Stimulated activated CD8-positive, alpha-beta memory T cell treated with anti-CD3 and anti-CD28 coated beads, Interleukin-4, amount 100 ng/mL, for 48 hours (primary cell): ENCODE data around the gene MZT2A.
"Not testable (repeated sequence)": the region's sequence is repeated elsewhere in the genome, so short reads cannot be mapped to it uniquely, and the experiment has no call there.

Experiments used
- DNase-seq: peaks from one replicate; pipeline ENCODE4 v3.0.0-alpha.2; 2020

Gene MZT2A

GRCh38 chr2:131519871-131520470 lies 27.8 kb upstream of the MZT2A start:
- not testable (repeated sequence) for DNase-seq

- no peak for DNase-seq
Observed at GRCh38 chr2:131519466-131519865, 27.3 kb upstream of the MZT2A start.

DNA sequence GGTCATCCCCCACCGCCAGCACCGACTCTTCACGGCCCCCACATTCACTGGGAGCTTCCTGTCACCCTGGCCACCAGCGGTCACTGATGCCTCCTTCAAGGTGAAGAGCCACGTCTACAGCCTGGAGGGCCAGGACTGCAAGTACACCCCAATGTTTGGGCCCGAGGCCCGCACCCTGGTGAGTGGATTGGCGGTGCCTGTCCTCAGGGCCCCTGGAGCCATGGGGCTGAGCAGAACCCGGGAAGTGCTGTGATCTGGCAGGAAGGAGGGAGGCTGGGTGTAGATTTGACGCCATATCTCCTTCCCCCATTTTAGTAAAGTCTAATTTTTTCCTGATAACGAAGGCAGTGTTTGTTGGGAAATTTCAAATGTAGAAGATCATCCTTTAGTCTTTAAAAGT lies 26.3 kb upstream of the MZT2A start:
- not testable (repeated sequence) for DNase-seq

DNA sequence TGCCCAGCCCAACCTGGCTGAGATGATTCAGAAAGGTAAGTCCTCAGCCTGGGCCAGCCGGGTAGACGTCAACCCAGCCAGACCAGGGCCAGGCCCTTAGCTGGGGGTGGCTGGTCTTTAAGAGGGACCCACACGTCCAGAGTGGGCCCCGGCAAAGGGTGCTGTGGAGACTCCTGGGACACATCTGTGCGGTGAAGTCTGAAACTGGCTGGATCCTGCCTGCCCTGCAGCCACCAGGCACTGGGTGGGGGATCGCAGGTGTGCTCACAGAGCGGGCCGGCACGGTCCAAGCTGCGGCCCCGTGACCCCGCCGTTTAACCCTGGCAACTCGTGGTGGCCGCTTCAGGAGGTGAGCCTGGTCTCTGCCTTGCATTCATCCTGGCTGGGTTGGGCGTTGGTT lies 25.7 kb upstream of the MZT2A start:
- not testable (repeated sequence) for DNase-seq

GRCh38 chr2:131517106-131517831 lies 25.1 kb upstream of the MZT2A start:
- no peak for DNase-seq

DNA sequence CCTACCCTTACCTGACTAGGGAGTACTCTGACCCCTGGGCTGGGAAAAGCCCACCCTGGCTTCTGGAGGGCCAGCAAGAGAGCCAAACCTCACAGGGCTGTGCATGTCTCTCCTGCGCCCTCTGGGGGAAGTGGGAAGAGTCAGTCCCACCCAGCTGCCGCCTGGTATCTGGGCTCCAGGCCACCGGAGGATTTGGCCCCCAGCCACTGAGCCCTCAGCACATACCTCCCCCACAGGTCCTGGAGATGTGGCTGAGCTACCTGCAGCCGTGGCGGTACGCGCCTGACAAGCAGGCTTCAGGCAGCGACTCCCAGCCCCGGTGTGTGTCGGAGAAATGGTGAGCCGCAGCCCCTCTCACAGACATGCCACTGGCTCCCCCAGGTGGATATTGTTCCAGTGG lies 24.4 kb upstream of the MZT2A start:
- DNase-seq, result not testable (repeated sequence)

- no peak for DNase-seq
Observed at GRCh38 chr2:131516011-131516410, 23.8 kb upstream of the MZT2A start.

GRCh38 chr2:131515235-131515634 lies 23.0 kb upstream of the MZT2A start:
- DNase-seq, result not testable (repeated sequence)

- not testable (repeated sequence) for DNase-seq
Observed at GRCh38 chr2:131514408-131515166, 22.4 kb upstream of the MZT2A start.

GRCh38 chr2:131511969-131512870 lies 20.0 kb upstream of the MZT2A start:
- DNase-seq, result not testable (repeated sequence)

- not testable (repeated sequence) for DNase-seq
Observed at GRCh38 chr2:131511291-131511968, 19.2 kb upstream of the MZT2A start.

DNA sequence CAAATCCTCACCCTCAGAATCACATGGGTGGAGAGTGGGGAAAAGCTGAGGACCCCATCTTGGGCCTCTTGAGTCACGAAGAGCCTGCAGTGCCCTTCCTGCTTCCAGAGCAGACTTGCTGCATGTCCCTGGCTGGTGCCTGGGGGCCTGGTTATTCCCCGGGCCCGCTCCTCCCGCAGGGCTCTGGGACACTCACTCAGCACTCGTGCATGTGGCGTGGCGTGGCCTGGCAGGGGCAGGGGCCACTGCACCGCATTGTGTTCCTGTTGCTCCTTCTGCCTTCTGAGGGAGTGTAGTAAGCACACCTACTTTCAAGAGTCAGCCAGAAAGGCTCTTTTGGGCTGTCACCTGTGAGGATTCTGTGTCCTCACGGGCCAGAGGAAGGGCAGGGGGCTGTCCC lies 17.4 kb upstream of the MZT2A start:
- DNase-seq, result no peak

DNA sequence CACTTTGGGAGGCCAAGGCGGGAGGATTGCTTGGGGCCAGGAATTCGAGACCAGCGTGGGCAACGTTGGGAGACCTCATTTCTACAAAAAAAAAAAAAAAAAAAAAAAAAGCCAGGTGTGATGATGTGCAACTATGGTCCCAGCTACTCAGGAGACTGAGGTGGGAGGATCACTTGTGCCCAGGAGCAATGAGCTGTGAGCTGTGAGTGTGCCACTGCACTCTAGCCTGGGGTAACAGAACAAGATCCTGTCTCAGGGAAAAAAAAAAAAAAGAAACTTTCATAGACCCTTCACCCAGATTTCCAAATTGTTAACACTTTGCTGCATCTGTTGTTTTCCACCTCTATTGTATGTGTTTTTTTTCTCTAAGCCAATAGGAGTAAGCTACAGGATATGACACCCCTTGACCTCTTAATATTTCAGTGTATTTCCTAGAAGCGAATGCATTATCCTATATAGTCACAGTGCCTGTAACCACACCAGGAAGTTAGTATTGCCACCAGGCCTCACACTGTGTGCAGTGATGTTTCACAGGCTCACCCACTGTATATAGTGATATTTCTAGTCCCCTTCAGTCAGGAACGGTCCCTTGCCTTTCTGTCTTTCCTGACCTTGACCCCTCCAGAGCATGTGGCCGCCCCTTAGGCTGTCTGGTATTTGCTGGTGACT lies 12.0 kb upstream of the MZT2A start:
- DNase-seq, result not testable (repeated sequence)

- not testable (repeated sequence) for DNase-seq
Observed at GRCh38 chr2:131503587-131503986, 11.4 kb upstream of the MZT2A start.

- peak; percentile 39 for DNase-seq
Observed at GRCh38 chr2:131498321-131498973, 6.2 kb upstream of the MZT2A start.

DNA sequence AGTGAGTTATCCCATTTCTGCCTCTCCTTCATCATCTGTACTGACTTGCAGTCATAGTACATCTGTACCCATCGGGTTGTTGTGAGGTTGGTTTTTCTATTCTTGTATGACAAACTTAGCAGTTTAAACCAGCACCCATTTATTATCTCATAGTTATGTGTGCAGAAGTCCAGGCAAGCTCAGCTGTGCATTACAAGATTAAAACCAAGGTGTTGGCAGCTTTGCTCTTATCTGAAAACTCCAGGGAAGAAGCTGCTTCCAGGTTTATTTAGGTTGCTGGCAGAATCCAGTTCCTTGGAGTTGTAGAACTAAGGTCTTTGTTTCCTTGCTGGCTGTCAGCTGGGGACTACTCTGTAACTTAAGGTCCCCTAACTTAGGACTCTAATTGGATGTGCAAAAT lies 3.3 kb upstream of the MZT2A start:
- DNase-seq, result not testable (repeated sequence)

DNA sequence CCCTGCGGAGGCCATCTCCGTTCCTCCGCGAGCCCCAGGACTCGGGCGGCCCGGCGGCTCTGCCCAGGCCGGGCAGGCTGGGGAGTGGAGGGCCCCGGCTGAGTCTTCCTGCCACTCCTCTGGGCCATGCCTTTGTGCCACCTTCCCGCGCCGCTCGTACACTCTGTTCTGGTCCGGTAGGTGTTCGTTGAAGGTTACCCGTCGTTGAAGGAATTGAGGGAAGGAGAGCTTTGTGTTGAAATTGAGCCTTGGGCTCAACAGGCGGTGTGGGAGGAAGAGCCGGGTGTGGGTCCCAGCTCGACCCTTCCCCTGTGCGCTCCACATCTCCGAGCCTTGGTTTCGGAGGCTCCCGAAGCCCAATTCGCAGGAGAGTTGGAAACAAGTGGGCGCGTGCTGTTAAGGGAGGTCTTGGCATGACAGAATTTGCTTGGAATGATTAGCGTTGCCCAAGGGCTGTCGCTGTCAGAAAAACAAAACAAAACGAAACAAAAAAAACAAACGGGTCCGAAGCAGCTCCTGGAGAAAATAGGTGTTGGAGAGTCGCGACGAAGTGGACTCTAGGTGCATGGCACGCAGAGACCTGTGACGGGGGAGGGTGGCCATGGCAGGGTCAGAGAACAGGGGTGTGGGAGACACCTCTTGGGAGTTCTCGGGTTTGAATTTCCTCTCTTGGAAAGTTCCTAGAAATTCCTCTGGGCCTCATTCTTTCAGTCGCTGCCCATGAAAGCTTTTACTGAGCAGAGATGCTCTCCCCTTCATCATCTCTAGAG lies 1.2 kb upstream of the MZT2A start:
- DNase-seq, result no peak

- DNase-seq, result peak; percentile 98
Observed at GRCh38 chr2:131492418-131493198, 411 bp upstream of the MZT2A start.

- DNase-seq, result not testable (repeated sequence)
Observed at GRCh38 chr2:131491469-131491836, 744 bp downstream of the MZT2A start.
